Heart left ventricle (tissue), 16 donors: ENCODE results near the gene PCK1. TPM values are rescaled to one million over a fixed set of nuclear protein-coding genes. Genes with fewer than 3 reads are reported as not detected.

ENCODE experiments used
- ATAC-seq, 4 donors: fragments of 200-7000 bp; cut with Tn5 transposase; one replicate each; pipeline ENCODE4 v1.9.1; 2020 to 2022; ENCODE audit warnings: moderate library complexity in 4 of 4, mild to moderate bottlenecking in 3 of 4, moderate number of reproducible peaks in 1 of 4
- DNase-seq, 5 donors: peaks; one replicate each; pipeline ENCODE4 v3.0.0-alpha.2; 2020
- H3K27ac ChIP-seq, 12 donors: fragments of 200-600 bp; sonication (generic) in 4 of 12; one replicate each; pipeline versions ENCODE4 v1.5.0 to v1.8.0; 2016 to 2022; ENCODE audit warnings: mild to moderate bottlenecking in 2 of 12
- H3K27me3 ChIP-seq, 9 donors: fragments of 200-600 bp; sonication (generic) in 2 of 9; one replicate each; pipeline versions ENCODE4 v1.5.1 to v1.8.0; 2016 to 2022; ENCODE audit warnings: mild to moderate bottlenecking in 3 of 9
- H3K36me3 ChIP-seq, 9 donors: fragments of 200-600 bp; sonication (generic) in 2 of 9; one replicate each; pipeline versions ENCODE4 v1.5.0 to v1.8.0; 2018 to 2022; ENCODE audit warnings: mild to moderate bottlenecking in 2 of 9
- H3K4me1 ChIP-seq, 12 donors: fragments of 200-600 bp; sonication (generic) in 4 of 12; one replicate each; pipeline versions ENCODE4 v1.5.0 to v1.8.0; 2016 to 2022; ENCODE audit warnings: mild to moderate bottlenecking in 3 of 12
- H3K4me3 ChIP-seq, 12 donors: fragments of 200-600 bp; sonication (generic) in 4 of 12; one replicate each; pipeline versions ENCODE4 v1.5.0 to v1.8.0; 2017 to 2022; ENCODE audit warnings: mild to moderate bottlenecking in 9 of 12, moderate library complexity in 4 of 12
- H3K9me3 ChIP-seq, 12 donors: fragments of 200-600 bp; sonication (generic) in 4 of 12; one replicate each; pipeline versions ENCODE4 v1.5.0 to v1.8.0; 2016 to 2022; ENCODE audit warnings: mild to moderate bottlenecking in 1 of 12
- CTCF ChIP-seq, 12 donors: fragments of 200-600 bp; sonication (generic) in 4 of 12; IDR thresholded peaks; one replicate each; pipeline versions ENCODE4 v1.5.0 to v1.8.0; 2018 to 2022; ENCODE audit warnings: antibody characterized with exemption in 12 of 12, mild to moderate bottlenecking in 5 of 12
- POLR2A ChIP-seq, 2 donors: fragments of 450-650 bp; IDR thresholded peaks; one replicate each; pipeline ENCODE4 v1.6.1; 2017; ENCODE audit warnings: antibody characterized with exemption in 2 of 2, mild to moderate bottlenecking in 2 of 2, moderate library complexity in 2 of 2
- WGBS, 4 donors: extraction: QIAGEN DNeasy Blood & Tissue Kit in 2 of 4; methylation state at CpG; one replicate each; pipeline versions ENCODE4 v1.1.5 to v1.1.7; 2013 to 2018; 5-methylcytosine and 5-hydroxymethylcytosine counted together
- intact Hi-C, 10 donors: fragments of 100-400 bp; cut with DNase I; formaldehyde crosslinking; loops; one replicate each; pipeline versions ENCODE4 v1.11.1 to v1.14.2; 2022
- polyA plus RNA-seq, 2 donors: library from polyadenylated mRNA; stranded (reverse); fragments of 200-250 nt; gene quantifications; one replicate each; pipeline ENCODE4 v1.2.3, GENCODE V29; 2013
- total RNA-seq, 9 donors: library from RNA; depleted of rRNA in 2 of 9; stranded (reverse); fragments of >200 nt in 2 of 9; fragmentation: NEBNext Ultra II Directional in 3 of 9; extraction: Animal tissue kit (Norgen Biotek cat#: 25700) in 3 of 9; gene quantifications; one replicate each; pipeline versions ENCODE4 v1.1.0 to v1.2.4, GENCODE V29; 2016 to 2023
- donor health status: ischemic (EF 13 %, LVEDD 7.1; RV severe dilation, severe dysfunction).
- donor health status: healthy with polysubstance abuse.
- donor health status: DM: no; HTN: yes; CAD: no.
- donor health status: DM: no; HTN: no; CAD: no.
- donor health status: ischemic (EF 25% LVEDD 6.9; RV normal size, moderate dysfunction).
- donor health status: ischemic (EF 25% LVEDD 5.7; RV mildly dilated, moderate dysfunction).
- donor health status: healthy.
- donor health status: DM: yes; HTN: yes; CAD: no.
- donor health status: ischemic (EF 35%, LVEDD 5.7; RV mildly dilated, moderate dysfunction).
- donor health status: nonischemic (EF 11% LVEDD 7.7; RV severe dilation, severe dysfunction).
- donor health status: DM: yes; HTN: yes; CAD: no.
- donor health status: PGD.
- donor health status: ischemic (EF 29% LVEDD 5.4; RV normal size, mild dysfunction).
- donor health status: nonischemic (EF 23%, LVEDD 6.1; RV moderate dilation, normal function).

Gene PCK1
- total and polyA plus RNA-seq, 11 donors, result 0.13 to 22.0 (median 0.40) TPM; not detected in 2

- Histone ChIP-seq H3K4me1 (no peaks in the 10 kb centered on the region), H3K27ac (no peak overlapping the region), H3K27me3 (peaks cover 0 to 11% (median 0%) of the 10 kb centered on the region in 9 donors), H3K4me3 (no peak overlapping the region), H3K9me3 (peaks cover 0 to 2% (median 0%) of the 10 kb centered on the region in 12 donors), H3K36me3 (no peaks in the 10 kb centered on the region)
- no peak for TF ChIP-seq POLR2A (IDR thresholded peaks at IDR 0.05)
- no peak for TF ChIP-seq CTCF (IDR thresholded peaks at IDR 0.05)
- intact Hi-C loops, result no loop called here
- ATAC-seq, result no peak
- 46 to 94% (median 78%) methylated on average over 2 of the region's 2 CpGs for WGBS, 4 donors
- DNase-seq, result no peak
Observed at GRCh38 chr20:57543754-57544153, 17.2 kb upstream of the PCK1 start.

- no peaks in the 10 kb centered on the region for H3K9me3 ChIP-seq
- ATAC-seq, result peak in 1 of 4 donors; percentile 78
- 43 to 49% (median 46%) methylated on average over 12 of the region's 12 CpGs for WGBS, 4 donors
- H3K27me3 ChIP-seq, result peaks cover 0 to 14% (median 0%) of the 10 kb centered on the region in 9 donors
- no peak for TF ChIP-seq CTCF (IDR thresholded peaks at IDR 0.05)
- TF ChIP-seq POLR2A (IDR thresholded peaks at IDR 0.05), result no peak
- no peak for DNase-seq
- no peaks in the 10 kb centered on the region for H3K36me3 ChIP-seq
- H3K27ac ChIP-seq, result no peak overlapping the region
- H3K4me3 ChIP-seq, result no peak overlapping the region
- no peaks in the 10 kb centered on the region for H3K4me1 ChIP-seq
- intact Hi-C loops, result no loop called here
Observed at GRCh38 chr20:57544838-57545564, 15.9 kb upstream of the PCK1 start.

- Histone ChIP-seq H3K36me3 (no peaks in the 10 kb centered on the region), H3K4me3 (no peak overlapping the region), H3K4me1 (no peaks in the 10 kb centered on the region), H3K9me3 (no peaks in the 10 kb centered on the region), H3K27ac (no peak overlapping the region), H3K27me3 (peaks cover 0 to 17% (median 0%) of the 10 kb centered on the region in 9 donors)
- WGBS, 4 donors, result 91 to 92% (median 91%) methylated on average over 12 of the region's 12 CpGs
- no peak for DNase-seq
- intact Hi-C loops, result no loop called here
- TF ChIP-seq CTCF (IDR thresholded peaks at IDR 0.05) (no peak), POLR2A (IDR thresholded peaks at IDR 0.05) (no peak)
- ATAC-seq, result peak in 1 of 4 donors; percentile 55
Observed at GRCh38 chr20:57545927-57546662, 14.8 kb upstream of the PCK1 start.

GRCh38 chr20:57546956-57547649, 13.8 kb upstream of the PCK1 start:
- intact Hi-C loops, result no loop called here
- Histone ChIP-seq H3K27ac (no peak overlapping the region), H3K27me3 (peaks cover 0 to 24% (median 0%) of the 10 kb centered on the region in 9 donors), H3K36me3 (no peaks in the 10 kb centered on the region), H3K4me3 (no peak overlapping the region), H3K4me1 (no peaks in the 10 kb centered on the region), H3K9me3 (no peaks in the 10 kb centered on the region)
- WGBS, 4 donors, result 83 to 91% (median 88%) methylated on average over 8 of the region's 8 CpGs
- no peak for ATAC-seq
- no peak for DNase-seq
- no peak for TF ChIP-seq CTCF (IDR thresholded peaks at IDR 0.05)
- TF ChIP-seq POLR2A (IDR thresholded peaks at IDR 0.05), result no peak
